ENCODE results near the gene TTC1.

GRCh38 chr5:160090059-160090458 lies 81.1 kb downstream of the TTC1 start:
- TF ChIP-seq POLR2A (IDR thresholded peaks at IDR 0.05) (no peak), CTCF (IDR thresholded peaks at IDR 0.05) (no peak)
